IMR-90 (cell line): ENCODE results near the gene EPN2. TPM values are rescaled to one million over a fixed set of nuclear protein-coding genes. Genes with fewer than 3 reads are reported as not detected.

Experiments
- ATAC-seq: fragments of 200-7000 bp; cut with Tn5 transposase; 2 replicates; pipeline ENCODE4 v1.9.1; 2020; ENCODE audit warnings: low read depth, mild to moderate bottlenecking, moderate library complexity
- BruUV-seq: library from RNA; stranded (reverse); fragments of 400-500 nt; replicated peaks from 2 replicates; lab custom pipeline; 2021; lab: Mats Ljungman, UMichigan
- CTCF ChIA-PET: fragments of 300-600 bp; formaldehyde crosslinking; extraction: SDS; loops from one replicate; lab custom pipeline; 2021; ENCODE audit warnings: antibody characterized with exemption; lab: Yijun Ruan, JAX
- POLR2A ChIA-PET: fragments of 300-600 bp; sonication (Branson Sonifier 250); formaldehyde crosslinking; loops from one replicate; lab custom pipeline; 2022; ENCODE audit warnings: antibody characterized with exemption; ENCODE audit not compliant: unreplicated experiment; lab: Charles Lee
- DNase-seq: peaks from one replicate; pipeline ENCODE4 v3.0.0; 2013
- H2AFZ ChIP-seq: replicated peaks from 2 replicates; pipeline ENCODE3; 2013; ENCODE audit warnings: low read length, mild to moderate bottlenecking; ENCODE audit not compliant: poor library complexity
- H2AK5ac ChIP-seq: 2 replicates; pipeline ENCODE4 v1.6.1; 2013; ENCODE audit warnings: low read depth, low read length, inconsistent platforms
- H2AK9ac ChIP-seq: replicated peaks from 2 replicates; pipeline ENCODE3; 2013; ENCODE audit warnings: mild to moderate bottlenecking, low read depth, low read length, moderate library complexity; ENCODE audit not compliant: poor library complexity
- H2BK120ac ChIP-seq: 2 replicates; pipeline ENCODE4 v1.6.1; 2013; ENCODE audit warnings: low read depth, low read length, inconsistent platforms
- H2BK15ac ChIP-seq: 3 replicates; pipeline ENCODE4 v1.6.1; 2013; ENCODE audit warnings: low read depth, low read length, inconsistent platforms
- H2BK20ac ChIP-seq: 2 replicates; pipeline ENCODE4 v1.6.1; 2013; ENCODE audit warnings: low read depth, mild to moderate bottlenecking, inconsistent platforms, low read length, moderate library complexity
- H2BK5ac ChIP-seq: 2 replicates; pipeline ENCODE4 v1.6.1; 2013; ENCODE audit warnings: mild to moderate bottlenecking, low read depth, low read length, inconsistent platforms; ENCODE audit not compliant: poor library complexity, severe bottlenecking
- H3K14ac ChIP-seq: replicated peaks from 2 replicates; pipeline ENCODE4 v1.6.1; 2013; ENCODE audit warnings: low read depth, low read length, inconsistent platforms
- H3K18ac ChIP-seq: 2 replicates; pipeline ENCODE4 v1.6.1; 2013; ENCODE audit warnings: low read depth, low read length, control low read depth
- H3K23ac ChIP-seq: 2 replicates; pipeline ENCODE4 v1.6.1; 2013; ENCODE audit warnings: low read depth, low read length, inconsistent platforms
- H3K27ac ChIP-seq: 2 replicates; pipeline ENCODE4 v1.5.1; 2013; ENCODE audit warnings: mild to moderate bottlenecking, control low read depth, low read length; ENCODE audit not compliant: insufficient read depth
- H3K27me3 ChIP-seq: 2 replicates; pipeline ENCODE4 v1.6.1; 2013; ENCODE audit warnings: low read length; ENCODE audit not compliant: control insufficient read depth, insufficient read depth
- H3K36me3 ChIP-seq: 2 replicates; pipeline ENCODE4 v1.6.1; 2013; ENCODE audit warnings: low read length, mixed read lengths; ENCODE audit not compliant: control insufficient read depth, insufficient read depth
- H3K4ac ChIP-seq: 2 replicates; pipeline ENCODE4 v1.6.1; 2013; ENCODE audit warnings: low read depth, low read length, inconsistent platforms
- H3K4me1 ChIP-seq: 2 replicates; pipeline ENCODE4 v1.6.1; 2013; ENCODE audit warnings: low read length, mixed read lengths; ENCODE audit not compliant: control insufficient read depth, insufficient read depth
- H3K4me2 ChIP-seq: 2 replicates; pipeline ENCODE4 v1.6.1; 2013; ENCODE audit warnings: low read depth, mild to moderate bottlenecking, control low read depth, low read length, moderate library complexity
- H3K4me3 ChIP-seq: 2 replicates; pipeline ENCODE4 v1.5.1; 2013; ENCODE audit warnings: low read depth, mild to moderate bottlenecking, control low read depth, low read length, moderate library complexity; ENCODE audit not compliant: insufficient read depth
- H3K56ac ChIP-seq: 2 replicates; pipeline ENCODE4 v1.6.1; 2013; ENCODE audit warnings: low read length, inconsistent platforms; ENCODE audit not compliant: insufficient read depth; ENCODE audit errors: extremely low read depth
- H3K79me1 ChIP-seq, 2 experiments: 2 replicates each; pipeline ENCODE4 v1.6.1; 2013; ENCODE audit warnings: low read length in 2 of 2, inconsistent platforms in 1 of 2, low read depth in 1 of 2
- H3K9ac ChIP-seq: 2 replicates; pipeline ENCODE4 v1.6.1; 2013; ENCODE audit warnings: low read depth, low read length, control low read depth
- H3K9me1 ChIP-seq: 2 replicates; pipeline ENCODE4 v1.6.1; 2013; ENCODE audit warnings: low read length, inconsistent platforms; ENCODE audit not compliant: insufficient read depth
- H3K9me3 ChIP-seq: 2 replicates; pipeline ENCODE4 v1.6.1; 2013; ENCODE audit warnings: low read length; ENCODE audit not compliant: control insufficient read depth, insufficient read depth
- H4K20me1 ChIP-seq: 2 replicates; pipeline ENCODE4 v1.6.1; 2013; ENCODE audit warnings: low read length, inconsistent platforms; ENCODE audit not compliant: insufficient read depth
- H4K5ac ChIP-seq: 2 replicates; pipeline ENCODE4 v1.6.1; 2013; ENCODE audit warnings: mild to moderate bottlenecking, low read depth, low read length, control low read depth
- H4K8ac ChIP-seq, 2 experiments: 2 replicates each; pipeline ENCODE4 v1.6.1; 2013; ENCODE audit warnings: low read depth in 2 of 2, low read length in 2 of 2, control low read depth in 1 of 2, inconsistent platforms in 1 of 2
- H4K91ac ChIP-seq: 2 replicates; pipeline ENCODE4 v1.6.1; 2013; ENCODE audit warnings: low read depth, low read length, inconsistent platforms; ENCODE audit not compliant: insufficient read depth
- CEBPB ChIP-seq: IDR thresholded peaks from 2 replicates; pipeline ENCODE4 v1.6.1; 2012; ENCODE audit warnings: low read depth, low read length, improper control_type of control experiment
- CHD1 ChIP-seq: IDR thresholded peaks from 2 replicates; pipeline ENCODE4 v1.6.1; 2012; ENCODE audit warnings: low read depth, low read length, improper control_type of control experiment
- MXI1 ChIP-seq: IDR thresholded peaks from 2 replicates; pipeline ENCODE4 v1.6.1; 2012; ENCODE audit warnings: low read depth, mild to moderate bottlenecking, low read length, moderate library complexity, borderline replicate concordance
- POLR2A ChIP-seq: IDR thresholded peaks from 2 replicates; pipeline ENCODE4 v1.6.1; 2012; ENCODE audit warnings: mild to moderate bottlenecking, low read depth, low read length
- WGBS, 2 experiments: methylation state at CpG; one replicate each; pipeline versions ENCODE4 v1.1.5 to v1.1.7; 2013; ENCODE audit warnings: missing lambda C conversion rate in 2 of 2; ENCODE audit not compliant: insufficient read length in 1 of 2; ENCODE audit errors: extremely low coverage in 2 of 2; 5-methylcytosine and 5-hydroxymethylcytosine counted together
- dilution Hi-C: fragments of 300-500 bp; cut with HindIII; formaldehyde crosslinking; loops from one replicate; pipeline ENCODE4 v1.14.3; 2018; ENCODE audit warnings: low sequenced_read_pairs; ENCODE audit not compliant: unreplicated experiment
- in situ Hi-C: fragments of 300-500 bp; cut with MboI; formaldehyde crosslinking; loops from 3 replicates; pipeline ENCODE4 v1.14.3; 2019; ENCODE audit warnings: low sequenced_read_pairs, inconsistent platforms, mixed read lengths
- intact Hi-C: fragments of 100-400 bp; cut with micrococcal nuclease; formaldehyde crosslinking; loops from 2 replicates; pipeline ENCODE4 v1.10.0; 2022
- polyA plus RNA-seq, 3 experiments: library from polyadenylated mRNA; depleted of rRNA; stranded (reverse); fragments of >200 nt; gene quantifications; 2 replicates each; pipeline ENCODE4 v1.2.3, GENCODE V29; 2012; ENCODE audit warnings: low replicate concordance in 1 of 3
- total RNA-seq: library from RNA; depleted of rRNA; stranded (reverse); fragments of >200 nt; gene quantifications from 2 replicates; pipeline ENCODE4 v1.2.3, GENCODE V29; 2012
- TF ChIP-seq, protein P1 (sequence below): fragments of 150-350 bp; IDR thresholded peaks from 2 replicates; pipeline ENCODE4 v1.6.1; 2016; ENCODE audit warnings: low read depth, mild to moderate bottlenecking, low read length, moderate library complexity, borderline replicate concordance

EPN2 gene
- total and polyA plus RNA-seq, 2 of the 4 experiments (the other 2 are of a cell fraction) = 14.9 to 25.3 TPM

DNA sequence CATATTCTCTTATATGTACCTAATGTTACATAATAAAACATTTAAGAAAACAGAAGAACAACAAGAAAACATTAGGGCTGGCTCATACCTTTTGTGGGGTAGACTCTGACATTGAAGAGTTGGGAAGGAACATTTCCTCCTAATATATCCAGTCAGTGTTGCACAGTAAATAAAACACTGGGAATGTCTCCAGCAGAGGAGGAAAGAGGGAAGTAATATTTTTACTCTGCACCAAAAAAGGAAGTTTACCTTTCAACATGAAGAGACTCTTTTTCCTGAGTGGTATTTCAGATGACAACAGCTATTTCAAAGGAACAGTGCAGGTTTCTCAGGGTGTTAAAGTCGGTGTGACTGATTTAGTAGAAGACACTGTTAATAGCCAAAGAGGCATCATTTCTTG, 31.9 kb downstream of the EPN2 start:
- H3K18ac ChIP-seq = no peak overlapping the region
- H3K27ac ChIP-seq = no peak overlapping the region
- H3K9me3 ChIP-seq = no peaks in the 10 kb centered on the region
- H2AFZ ChIP-seq = no peak overlapping the region
- no peak overlapping the region for H2BK5ac ChIP-seq
- H3K4ac ChIP-seq = no peak overlapping the region
- peaks cover 20% of the 10 kb centered on the region for H3K4me1 ChIP-seq
- in situ Hi-C loops = no loop called here
- dilution Hi-C loops = no loop called here
- no peak overlapping the region for H3K4me3 ChIP-seq
- no peaks in the 10 kb centered on the region for H3K27me3 ChIP-seq
- H4K5ac ChIP-seq = no peak overlapping the region
- H3K14ac ChIP-seq = no peak overlapping the region
- no peak overlapping the region for H2BK20ac ChIP-seq
- H3K36me3 ChIP-seq = peaks cover 7% of the 10 kb centered on the region
- H3K79me1 ChIP-seq = peaks cover 57 to 88% of the 10 kb centered on the region in 2 experiments
- H2AK5ac ChIP-seq = no peak overlapping the region
- DNase-seq (no peak), ATAC-seq (no peak)
- intact Hi-C loops = no loop called here
- 0 out of 2 replicates have a peak overlapping the region, but pooled peaks have one; percentile 25 for H3K23ac ChIP-seq
- no CpG with 5 or more reads among the region's 1 CpG for WGBS, 2 experiments
- H3K4me2 ChIP-seq = no peak overlapping the region
- ChIA-PET CTCF (no interaction called here), POLR2A (no interaction called here)
- TF ChIP-seq CHD1 = no peak
- TF ChIP-seq MXI1 = no peak
- TF ChIP-seq, protein P1, sequence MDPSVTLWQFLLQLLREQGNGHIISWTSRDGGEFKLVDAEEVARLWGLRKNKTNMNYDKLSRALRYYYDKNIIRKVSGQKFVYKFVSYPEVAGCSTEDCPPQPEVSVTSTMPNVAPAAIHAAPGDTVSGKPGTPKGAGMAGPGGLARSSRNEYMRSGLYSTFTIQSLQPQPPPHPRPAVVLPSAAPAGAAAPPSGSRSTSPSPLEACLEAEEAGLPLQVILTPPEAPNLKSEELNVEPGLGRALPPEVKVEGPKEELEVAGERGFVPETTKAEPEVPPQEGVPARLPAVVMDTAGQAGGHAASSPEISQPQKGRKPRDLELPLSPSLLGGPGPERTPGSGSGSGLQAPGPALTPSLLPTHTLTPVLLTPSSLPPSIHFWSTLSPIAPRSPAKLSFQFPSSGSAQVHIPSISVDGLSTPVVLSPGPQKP = no peak
- no peak for TF ChIP-seq POLR2A
- TF ChIP-seq CEBPB = no peak
- peaks cover 80% of the 10 kb centered on the region for H4K20me1 ChIP-seq
- no peak overlapping the region for H4K91ac ChIP-seq
- H2BK15ac ChIP-seq = no peak overlapping the region
- H2BK120ac ChIP-seq = no peak overlapping the region
- H2AK9ac ChIP-seq = no peak overlapping the region
- no peak overlapping the region for H4K8ac ChIP-seq
- no peak overlapping the region for H3K9ac ChIP-seq
- no peak overlapping the region for H3K56ac ChIP-seq
- H3K9me1 ChIP-seq = peaks cover 33% of the 10 kb centered on the region
- no TSS peak for BruUV-seq
